ENCODE measurements around the gene KCNIP4. TPM values are rescaled to one million over a fixed set of nuclear protein-coding genes. Genes with fewer than 3 reads are reported as not detected.
"Not testable (repeated sequence)": the region's sequence is repeated elsewhere in the genome, so short reads cannot be mapped to it uniquely, and the experiment has no call there.

KCNIP4 gene
- total RNA-seq, 1 donor = not detected

DNA sequence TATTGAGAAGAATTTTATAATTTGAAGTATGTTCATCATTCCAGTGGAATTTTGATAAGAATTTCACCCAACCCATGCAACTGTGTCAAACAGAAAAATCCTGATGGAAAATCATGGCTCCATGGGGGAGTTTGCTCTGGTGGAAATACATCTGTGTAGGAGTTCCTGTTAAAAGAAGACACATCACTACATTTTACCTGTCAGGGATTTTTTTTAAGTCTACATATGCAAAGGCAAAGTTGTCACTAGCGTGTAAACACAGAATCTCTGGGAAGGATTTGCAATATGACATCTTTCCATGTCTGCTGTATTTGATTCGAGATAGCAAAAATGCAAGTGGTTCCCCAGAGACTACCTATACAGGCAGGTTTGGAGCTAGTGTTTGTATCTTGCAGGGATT lies 581.0 kb downstream of the KCNIP4 start:
- TF ChIP-seq, protein P1, sequence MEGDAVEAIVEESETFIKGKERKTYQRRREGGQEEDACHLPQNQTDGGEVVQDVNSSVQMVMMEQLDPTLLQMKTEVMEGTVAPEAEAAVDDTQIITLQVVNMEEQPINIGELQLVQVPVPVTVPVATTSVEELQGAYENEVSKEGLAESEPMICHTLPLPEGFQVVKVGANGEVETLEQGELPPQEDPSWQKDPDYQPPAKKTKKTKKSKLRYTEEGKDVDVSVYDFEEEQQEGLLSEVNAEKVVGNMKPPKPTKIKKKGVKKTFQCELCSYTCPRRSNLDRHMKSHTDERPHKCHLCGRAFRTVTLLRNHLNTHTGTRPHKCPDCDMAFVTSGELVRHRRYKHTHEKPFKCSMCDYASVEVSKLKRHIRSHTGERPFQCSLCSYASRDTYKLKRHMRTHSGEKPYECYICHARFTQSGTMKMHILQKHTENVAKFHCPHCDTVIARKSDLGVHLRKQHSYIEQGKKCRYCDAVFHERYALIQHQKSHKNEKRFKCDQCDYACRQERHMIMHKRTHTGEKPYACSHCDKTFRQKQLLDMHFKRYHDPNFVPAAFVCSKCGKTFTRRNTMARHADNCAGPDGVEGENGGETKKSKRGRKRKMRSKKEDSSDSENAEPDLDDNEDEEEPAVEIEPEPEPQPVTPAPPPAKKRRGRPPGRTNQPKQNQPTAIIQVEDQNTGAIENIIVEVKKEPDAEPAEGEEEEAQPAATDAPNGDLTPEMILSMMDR (IDR thresholded peaks at IDR 0.05; ENCODE audit: extremely low read depth, low read depth, low read length) = no peak
- Histone ChIP-seq H3K79me2 (ENCODE audit: insufficient read depth, low read length) (no peaks in the 10 kb centered on the region), H2AFZ (ENCODE audit: low read length) (no peak overlapping the region), H3K27me3 (ENCODE audit: insufficient read depth, low read length) (no peaks in the 10 kb centered on the region), H3K36me3 (ENCODE audit: insufficient read depth, low read length) (no peaks in the 10 kb centered on the region), H3K4me1 (ENCODE audit: insufficient read depth, low read length) (no peaks in the 10 kb centered on the region), H3K4me3 (ENCODE audit: insufficient read depth, low read length) (no peak overlapping the region), H4K20me1 (ENCODE audit: insufficient read depth, low read length) (no peaks in the 10 kb centered on the region), H3K9me3 (ENCODE audit: low read depth, low read length) (peaks cover 2% of the 10 kb centered on the region), H3K27ac (ENCODE audit: low read depth, low read length) (no peak overlapping the region), H3K4me2 (ENCODE audit: insufficient read depth, low read length) (no peak overlapping the region)
- DNase-seq (ENCODE audit: insufficient read length, low spot score, missing footprints) = no peak

DNA sequence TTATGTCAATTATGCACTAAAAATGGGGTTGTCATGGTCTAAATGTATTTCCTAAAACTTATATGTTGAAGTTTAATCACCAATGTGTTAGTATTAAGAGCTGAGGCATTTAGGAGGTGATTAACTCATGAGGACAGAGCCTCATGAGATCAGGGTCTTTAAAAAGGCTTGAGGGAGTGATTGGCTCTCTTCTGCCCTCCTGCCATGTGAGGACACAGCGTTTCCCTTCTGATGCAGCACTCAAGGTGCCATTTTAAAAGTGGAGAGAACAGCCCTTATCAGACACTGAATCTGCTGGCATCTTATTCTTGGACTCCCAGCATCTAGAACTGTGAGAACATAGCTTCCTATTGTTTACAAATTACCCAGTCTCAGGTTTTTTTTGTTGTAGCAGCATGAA lies 581.7 kb downstream of the KCNIP4 start:
- H3K36me3 ChIP-seq (ENCODE audit: insufficient read depth, low read length) = no peaks in the 10 kb centered on the region
- no peaks in the 10 kb centered on the region for H3K27me3 ChIP-seq (ENCODE audit: insufficient read depth, low read length)
- H2AFZ ChIP-seq (ENCODE audit: low read length) = no peak overlapping the region
- H3K27ac ChIP-seq (ENCODE audit: low read depth, low read length) = no peak overlapping the region
- TF ChIP-seq, protein P1 (IDR thresholded peaks at IDR 0.05; ENCODE audit: extremely low read depth, low read depth, low read length) = no peak
- DNase-seq (ENCODE audit: insufficient read length, low spot score, missing footprints) = no peak
- H3K4me3 ChIP-seq (ENCODE audit: insufficient read depth, low read length) = no peak overlapping the region
- peaks cover 4% of the 10 kb centered on the region for H3K9me3 ChIP-seq (ENCODE audit: low read depth, low read length)
- H3K4me2 ChIP-seq (ENCODE audit: insufficient read depth, low read length) = no peak overlapping the region
- no peaks in the 10 kb centered on the region for H3K79me2 ChIP-seq (ENCODE audit: insufficient read depth, low read length)
- H4K20me1 ChIP-seq (ENCODE audit: insufficient read depth, low read length) = no peaks in the 10 kb centered on the region
- no peaks in the 10 kb centered on the region for H3K4me1 ChIP-seq (ENCODE audit: insufficient read depth, low read length)

DNA sequence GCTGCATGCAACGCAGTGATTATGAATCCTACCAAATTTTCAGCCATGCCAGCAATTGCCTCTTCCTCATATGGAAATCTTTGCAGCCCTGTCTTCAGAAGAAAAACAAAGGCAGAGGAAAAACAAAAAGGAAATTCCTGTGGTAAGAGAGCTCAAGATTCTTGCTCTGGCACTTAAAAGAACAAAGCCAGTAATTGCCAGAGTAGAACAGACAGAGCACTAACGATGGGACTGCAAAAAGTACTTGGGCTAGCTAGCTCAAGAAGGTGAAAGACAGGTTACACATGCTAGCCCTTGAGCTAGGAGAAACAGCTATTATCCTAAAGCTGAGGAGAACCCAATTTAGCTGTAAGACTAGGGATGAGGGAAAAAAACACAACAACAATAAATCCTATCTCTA lies 582.3 kb downstream of the KCNIP4 start:
- no peaks in the 10 kb centered on the region for H3K36me3 ChIP-seq (ENCODE audit: insufficient read depth, low read length)
- no peak overlapping the region for H3K4me3 ChIP-seq (ENCODE audit: insufficient read depth, low read length)
- H3K79me2 ChIP-seq (ENCODE audit: insufficient read depth, low read length) = no peaks in the 10 kb centered on the region
- no peak overlapping the region for H3K27ac ChIP-seq (ENCODE audit: low read depth, low read length)
- H3K4me1 ChIP-seq (ENCODE audit: insufficient read depth, low read length) = no peaks in the 10 kb centered on the region
- H3K4me2 ChIP-seq (ENCODE audit: insufficient read depth, low read length) = no peak overlapping the region
- H2AFZ ChIP-seq (ENCODE audit: low read length) = no peak overlapping the region
- no peak for DNase-seq (ENCODE audit: insufficient read length, low spot score, missing footprints)
- no peaks in the 10 kb centered on the region for H4K20me1 ChIP-seq (ENCODE audit: insufficient read depth, low read length)
- no peaks in the 10 kb centered on the region for H3K27me3 ChIP-seq (ENCODE audit: insufficient read depth, low read length)
- H3K9me3 ChIP-seq (ENCODE audit: low read depth, low read length) = peaks cover 4% of the 10 kb centered on the region
- TF ChIP-seq, protein P1 (IDR thresholded peaks at IDR 0.05; ENCODE audit: extremely low read depth, low read depth, low read length) = no peak

DNA sequence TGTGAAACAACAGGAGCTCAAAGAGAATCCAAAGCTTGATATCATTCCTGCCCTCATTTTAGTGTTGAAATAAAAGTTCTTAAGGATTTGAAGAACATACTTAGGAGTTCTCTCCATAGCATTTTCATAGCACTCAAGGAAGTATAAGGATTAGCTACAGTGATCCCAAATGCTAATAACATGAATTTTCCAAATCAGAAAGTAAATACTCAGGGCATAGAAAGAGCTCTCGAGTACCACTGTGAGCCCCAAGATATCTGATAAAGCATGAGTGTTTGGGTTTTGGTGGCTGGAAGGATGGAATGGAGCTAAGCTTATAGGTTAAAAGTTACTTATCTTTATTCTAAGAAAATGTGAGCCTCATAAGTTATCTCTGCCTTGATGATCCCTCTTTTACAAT lies 584.9 kb downstream of the KCNIP4 start:
- H3K9me3 ChIP-seq (ENCODE audit: low read depth, low read length) = peaks cover 4% of the 10 kb centered on the region
- no peak overlapping the region for H3K27ac ChIP-seq (ENCODE audit: low read depth, low read length)
- H3K4me2 ChIP-seq (ENCODE audit: insufficient read depth, low read length) = no peak overlapping the region
- H2AFZ ChIP-seq (ENCODE audit: low read length) = no peak overlapping the region
- H3K27me3 ChIP-seq (ENCODE audit: insufficient read depth, low read length) = no peaks in the 10 kb centered on the region
- no peak overlapping the region for H3K4me3 ChIP-seq (ENCODE audit: insufficient read depth, low read length)
- no peaks in the 10 kb centered on the region for H3K79me2 ChIP-seq (ENCODE audit: insufficient read depth, low read length)
- DNase-seq (ENCODE audit: insufficient read length, low spot score, missing footprints) = no peak
- H3K36me3 ChIP-seq (ENCODE audit: insufficient read depth, low read length) = no peaks in the 10 kb centered on the region
- TF ChIP-seq, protein P1 (IDR thresholded peaks at IDR 0.05; ENCODE audit: extremely low read depth, low read depth, low read length) = no peak
- H3K4me1 ChIP-seq (ENCODE audit: insufficient read depth, low read length) = no peaks in the 10 kb centered on the region
- no peaks in the 10 kb centered on the region for H4K20me1 ChIP-seq (ENCODE audit: insufficient read depth, low read length)

DNA sequence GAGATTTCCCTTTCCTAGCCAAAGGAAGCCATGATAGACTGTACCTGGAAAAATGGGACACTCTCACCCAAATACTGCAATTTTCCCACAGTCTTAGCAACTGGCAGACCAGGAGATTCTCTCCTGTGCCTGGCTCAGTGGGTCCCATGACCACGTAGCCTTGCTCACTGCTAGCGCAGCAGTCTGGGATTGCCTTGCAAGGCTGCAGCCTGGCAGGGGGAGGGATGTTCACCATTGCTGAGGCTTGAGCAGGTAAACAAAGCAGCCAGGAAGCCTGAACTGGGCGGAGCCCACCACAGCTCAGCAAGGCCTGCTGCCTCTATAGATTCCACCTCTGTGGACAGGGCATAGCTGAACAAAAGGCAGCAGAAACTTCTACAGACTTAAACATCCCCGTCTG lies 596.2 kb downstream of the KCNIP4 start:
- H3K4me3 ChIP-seq (ENCODE audit: insufficient read depth, low read length); H3K36me3 ChIP-seq (ENCODE audit: insufficient read depth, low read length); H3K79me2 ChIP-seq (ENCODE audit: insufficient read depth, low read length); H2AFZ ChIP-seq (ENCODE audit: low read length); H3K4me2 ChIP-seq (ENCODE audit: insufficient read depth, low read length); DNase-seq (ENCODE audit: insufficient read length, low spot score, missing footprints); H3K9me3 ChIP-seq (ENCODE audit: low read depth, low read length); H3K27me3 ChIP-seq (ENCODE audit: insufficient read depth, low read length); H4K20me1 ChIP-seq (ENCODE audit: insufficient read depth, low read length); H3K27ac ChIP-seq (ENCODE audit: low read depth, low read length); H3K4me1 ChIP-seq (ENCODE audit: insufficient read depth, low read length): not testable (repeated sequence)
